GM19240 (cell line): ENCODE measurements around the gene SALL1.

ENCODE experiments used
- DNase-seq: peaks from one replicate; pipeline ENCODE4 v3.0.0; 2011; ENCODE audit warnings: low spot score; ENCODE audit not compliant: insufficient read length

The SALL1 gene

GRCh38 chr16:51141541-51141940 lies 9.5 kb downstream of the SALL1 start:
- DNase-seq, result no peak

GRCh38 chr16:51141106-51141505 lies 10.0 kb downstream of the SALL1 start:
- DNase-seq, result no peak

GRCh38 chr16:51140112-51140511 lies 11.0 kb downstream of the SALL1 start:
- no peak for DNase-seq

- DNase-seq, result no peak
Measured at GRCh38 chr16:51139568-51139967, 11.5 kb downstream of the SALL1 start.

- DNase-seq, result no peak
Measured at GRCh38 chr16:51138178-51138577, 12.9 kb downstream of the SALL1 start.

GRCh38 chr16:51137097-51137496 lies 14.0 kb downstream of the SALL1 start:
- no peak for DNase-seq

- no peak for DNase-seq
Measured at GRCh38 chr16:51134876-51135275, 16.2 kb downstream of the SALL1 start.

- DNase-seq, result no peak
Measured at GRCh38 chr16:51134269-51134812, 16.7 kb downstream of the SALL1 start.

GRCh38 chr16:51133688-51134087 lies 17.4 kb downstream of the SALL1 start:
- no peak for DNase-seq

GRCh38 chr16:51133183-51133582 lies 17.9 kb downstream of the SALL1 start:
- no peak for DNase-seq

- DNase-seq, result no peak
Measured at GRCh38 chr16:51132490-51133115, 18.5 kb downstream of the SALL1 start.

- no peak for DNase-seq
Measured at GRCh38 chr16:51131619-51132018, 19.5 kb downstream of the SALL1 start.

GRCh38 chr16:51129105-51129504 lies 22.0 kb downstream of the SALL1 start:
- no peak for DNase-seq

- DNase-seq, result no peak
Measured at GRCh38 chr16:51125992-51126391, 25.1 kb downstream of the SALL1 start.

- DNase-seq, result no peak
Measured at GRCh38 chr16:51124896-51125295, 26.2 kb downstream of the SALL1 start.

GRCh38 chr16:51121850-51122249 lies 29.2 kb downstream of the SALL1 start:
- no peak for DNase-seq

- DNase-seq, result no peak
Measured at GRCh38 chr16:51120730-51121347, 30.2 kb downstream of the SALL1 start.

GRCh38 chr16:51119973-51120729 lies 30.9 kb downstream of the SALL1 start:
- DNase-seq, result no peak

GRCh38 chr16:51119556-51119955 lies 31.5 kb downstream of the SALL1 start:
- no peak for DNase-seq

- no peak for DNase-seq
Measured at GRCh38 chr16:51116353-51116752, 34.7 kb downstream of the SALL1 start.

GRCh38 chr16:51114382-51114781 lies 36.7 kb downstream of the SALL1 start:
- DNase-seq, result no peak
